Epidermal melanocyte (primary cell): Measurements from ENCODE around the gene HEG1.

Source experiments
- DNase-seq: peaks from one replicate; pipeline ENCODE4 v3.0.0; 2011; ENCODE audit warnings: low spot score; ENCODE audit not compliant: insufficient read length

Gene HEG1

DNA sequence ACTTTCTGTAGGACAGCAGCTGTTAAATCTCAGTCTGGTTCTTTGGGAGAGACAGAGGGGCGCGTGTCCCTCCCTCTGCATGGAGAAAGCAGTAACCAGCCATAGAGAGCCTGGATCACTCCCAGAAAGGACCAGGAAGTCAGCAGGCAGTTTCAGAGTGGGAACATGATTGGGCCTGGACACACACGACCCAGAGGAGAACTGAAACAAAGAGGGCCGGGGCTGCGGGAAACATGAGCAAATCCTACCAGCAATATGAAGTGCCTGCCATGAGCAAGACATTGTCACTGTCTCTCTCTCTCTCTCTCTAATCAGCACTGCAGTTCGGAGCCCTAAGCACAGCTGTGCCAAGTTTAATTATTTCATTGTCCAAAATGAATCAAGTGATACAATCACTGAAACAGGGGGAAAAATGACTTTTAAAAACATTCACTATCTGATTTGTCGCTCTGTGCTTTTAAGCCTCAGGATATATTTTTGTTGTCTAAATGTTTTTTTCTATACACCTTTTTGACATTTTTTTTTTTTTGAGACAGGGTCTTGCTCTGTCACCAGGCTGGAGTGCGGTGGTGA is 138.9 kb downstream of the HEG1 start:
- DNase-seq, result no peak
